RWPE1 (cell line): ENCODE results near the gene MATN4.

Source experiments
- CTCF ChIA-PET: fragments of 350-600 bp; sonication (Branson Sonifier 250); formaldehyde crosslinking; extraction: SDS; loops from one replicate; lab custom pipeline; 2021; lab: Yijun Ruan, JAX
- POLR2A ChIA-PET: fragments of 400-600 bp; formaldehyde crosslinking; extraction: SDS; loops from one replicate; lab custom pipeline; 2020; ENCODE audit warnings: antibody characterized with exemption; ENCODE audit not compliant: low non-redundant PET; lab: Yijun Ruan, JAX
- DNase-seq: peaks from one replicate; pipeline ENCODE4 v3.0.0; 2012; ENCODE audit warnings: low spot score
- H3K27ac ChIP-seq: fragments of 450-650 bp; 2 replicates; pipeline ENCODE4 v1.5.1; 2017
- CTCF ChIP-seq: fragments of 450-650 bp; conservative IDR thresholded peaks from 2 replicates; pipeline ENCODE4 v1.5.1; 2017; ENCODE audit warnings: low read depth, mild to moderate bottlenecking

The MATN4 gene

GRCh38 chr20:45303586-45304463 lies 4.3 kb downstream of the MATN4 start:
- CTCF ChIA-PET, result interaction anchor here (0.5 to 4.0 kb wide), 8 partner anchors 8 to 467 kb away, joined by 3 to 47 read pairs (median 4); no protein-coding TSS in a partner anchor
- no peak overlapping the region for H3K27ac ChIP-seq
- TF ChIP-seq CTCF, result no peak
- DNase-seq, result no peak
- POLR2A ChIA-PET, result no interaction called here

- no peak overlapping the region for H3K27ac ChIP-seq
- ChIA-PET POLR2A (no interaction called here), CTCF (interaction anchor here (0.6 to 4.0 kb wide), 7 partner anchors 10 to 307 kb away, joined by 3 to 47 read pairs (median 8); no protein-coding TSS in a partner anchor)
- no peak for TF ChIP-seq CTCF
- DNase-seq, result no peak
Measured at GRCh38 chr20:45301824-45302271, 6.3 kb downstream of the MATN4 start.

- peak; percentile 46 for DNase-seq
- ChIA-PET POLR2A (no interaction called here), CTCF (interaction anchor here (0.6 to 4.0 kb wide), 11 partner anchors 9 to 471 kb away, joined by 3 to 47 read pairs (median 4); no protein-coding TSS in a partner anchor)
- no peak overlapping the region for H3K27ac ChIP-seq
- no peak; the same call in 1 of the 2 replicates for TF ChIP-seq CTCF
Measured at GRCh38 chr20:45300961-45301360, 7.1 kb downstream of the MATN4 start.

GRCh38 chr20:45299786-45300185 lies 8.3 kb downstream of the MATN4 start:
- no peak for DNase-seq
- no peak for TF ChIP-seq CTCF
- H3K27ac ChIP-seq, result no peak overlapping the region
- POLR2A ChIA-PET, result no interaction called here
- CTCF ChIA-PET, result interaction anchor here (0.7 to 1.2 kb wide), 2 partner anchors 163 to 256 kb away, joined by 7 to 10 read pairs; no protein-coding TSS in a partner anchor

- TF ChIP-seq CTCF, result no peak
- ChIA-PET POLR2A (no interaction called here), CTCF (interaction anchor here (0.6 to 1.7 kb wide), 6 partner anchors 14 to 895 kb away, joined by 3 to 6 read pairs (median 5); no protein-coding TSS in a partner anchor)
Measured at GRCh38 chr20:45297786-45298497, 10.2 kb downstream of the MATN4 start.

GRCh38 chr20:45294659-45295058 lies 13.4 kb downstream of the MATN4 start:
- POLR2A ChIA-PET, result interaction anchor here (0.6 kb wide), 1 partner anchor 1778 kb away, joined by 6 read pairs; no protein-coding TSS in a partner anchor
- CTCF ChIA-PET, result interaction anchor here (0.6 to 7.5 kb wide), 34 partner anchors 8 to 477 kb away, joined by 3 to 109 read pairs (median 5); partner anchors contain the start of genes KCNS1 and RBPJL
- TF ChIP-seq CTCF, result no peak
- no peak overlapping the region for H3K27ac ChIP-seq
- no peak for DNase-seq

More at GRCh38 chr20:45297786-45298497, 10.2 kb downstream of the MATN4 start:
- H3K27ac ChIP-seq, result no peak overlapping the region
- DNase-seq, result no peak
